Measurements from ENCODE around the gene DDIAS. TPM values are rescaled to one million over a fixed set of nuclear protein-coding genes. Genes with fewer than 3 reads are reported as not detected.
"Not testable (repeated sequence)": the region's sequence is repeated elsewhere in the genome, so short reads cannot be mapped to it uniquely, and the experiment has no call there.

Gene DDIAS
- total RNA-seq, 4 donors from 2014 or later: 0.59 to 6.2 (median 2.2) TPM; not detected in 1

GRCh38 chr11:82959987-82960778 lies 58.6 kb downstream of the DDIAS start:
- intact Hi-C loops (cut with DNase I; ENCODE audit: low total_unique reads): no loop called here
- no peaks in the 10 kb centered on the region for H3K36me3 ChIP-seq

GRCh38 chr11:82960779-82961143 lies 59.2 kb downstream of the DDIAS start:
- H3K9me3 ChIP-seq: no peaks in the 10 kb centered on the region
- DNase-seq: no peak
- no peaks in the 10 kb centered on the region for H3K27me3 ChIP-seq
- H3K36me3 ChIP-seq: no peaks in the 10 kb centered on the region
- H3K4me1 ChIP-seq: no peaks in the 10 kb centered on the region
- H3K27ac ChIP-seq: no peak overlapping the region
- no peak overlapping the region for H3K4me3 ChIP-seq
- intact Hi-C loops (cut with DNase I; ENCODE audit: low total_unique reads): no loop called here
- TF ChIP-seq CTCF (IDR thresholded peaks at IDR 0.05) (no peak), POLR2A (IDR thresholded peaks at IDR 0.05) (no peak)

More at GRCh38 chr11:82959987-82960778, 58.6 kb downstream of the DDIAS start:
- TF ChIP-seq CTCF (IDR thresholded peaks at IDR 0.05) (no peak), POLR2A (IDR thresholded peaks at IDR 0.05) (no peak)
- Histone ChIP-seq H3K27ac (no peak overlapping the region), H3K27me3 (no peaks in the 10 kb centered on the region), H3K4me3 (no peak overlapping the region), H3K9me3 (no peaks in the 10 kb centered on the region), H3K4me1 (no peaks in the 10 kb centered on the region)
- no peak for DNase-seq

GRCh38 chr11:82962021-82962420 lies 60.5 kb downstream of the DDIAS start:
- H3K27me3 ChIP-seq; H3K36me3 ChIP-seq; H3K4me1 ChIP-seq; H3K27ac ChIP-seq; H3K9me3 ChIP-seq; H3K4me3 ChIP-seq; DNase-seq; intact Hi-C loops (cut with DNase I; ENCODE audit: low total_unique reads): not testable (repeated sequence)

- TF ChIP-seq CTCF (IDR thresholded peaks at IDR 0.05) (no peak), POLR2A (IDR thresholded peaks at IDR 0.05) (no peak)
- intact Hi-C loops (cut with DNase I; ENCODE audit: low total_unique reads): no loop called here
- no peaks in the 10 kb centered on the region for H3K36me3 ChIP-seq
Measured at GRCh38 chr11:82967381-82967780, 65.8 kb downstream of the DDIAS start.

GRCh38 chr11:82969811-82970210 lies 68.3 kb downstream of the DDIAS start:
- no peaks in the 10 kb centered on the region for H3K9me3 ChIP-seq
- TF ChIP-seq CTCF (IDR thresholded peaks at IDR 0.05) (no peak), POLR2A (IDR thresholded peaks at IDR 0.05) (no peak)
- no peak overlapping the region for H3K27ac ChIP-seq
- H3K4me3 ChIP-seq: no peak overlapping the region
- intact Hi-C loops (cut with DNase I; ENCODE audit: low total_unique reads): no loop called here
- H3K4me1 ChIP-seq: no peaks in the 10 kb centered on the region
- H3K27me3 ChIP-seq: no peaks in the 10 kb centered on the region
- no peak for DNase-seq
- no peaks in the 10 kb centered on the region for H3K36me3 ChIP-seq

More at GRCh38 chr11:82967381-82967780, 65.8 kb downstream of the DDIAS start:
- H3K4me1 ChIP-seq: no peaks in the 10 kb centered on the region
- H3K27me3 ChIP-seq: no peaks in the 10 kb centered on the region
- DNase-seq: no peak
- H3K27ac ChIP-seq: no peak overlapping the region
- H3K9me3 ChIP-seq: no peaks in the 10 kb centered on the region
- H3K4me3 ChIP-seq: no peak overlapping the region

- H3K9me3 ChIP-seq; DNase-seq; H3K36me3 ChIP-seq; H3K4me3 ChIP-seq; H3K27ac ChIP-seq; H3K4me1 ChIP-seq; H3K27me3 ChIP-seq; intact Hi-C loops (cut with DNase I; ENCODE audit: low total_unique reads): not testable (repeated sequence)
Measured at GRCh38 chr11:82970507-82971083, 69.1 kb downstream of the DDIAS start.

- H3K4me3 ChIP-seq; H3K27ac ChIP-seq; H3K36me3 ChIP-seq; H3K9me3 ChIP-seq; H3K4me1 ChIP-seq; DNase-seq; intact Hi-C loops (cut with DNase I; ENCODE audit: low total_unique reads); H3K27me3 ChIP-seq: not testable (repeated sequence)
Measured at GRCh38 chr11:82971519-82971946, 70.0 kb downstream of the DDIAS start.

Data from uterus (tissue), 4 donors.